Karpas-422 (cell line): Measurements from ENCODE around the gene CD27. TPM values are rescaled to one million over a fixed set of nuclear protein-coding genes. Genes with fewer than 3 reads are reported as not detected.
A peak's percentile ranks its signal among the peaks of the same experiment; 100 is the strongest.

Experiments used
- DNase-seq: peaks from one replicate; pipeline ENCODE4 v3.0.0-alpha.2; 2015
- H2AFZ ChIP-seq: fragments of 200-600 bp; sonication (generic); 2 replicates; pipeline ENCODE4 v1.6.1; 2014; ENCODE audit warnings: antibody characterized with exemption, low read length, mixed read lengths
- H3K27ac ChIP-seq: fragments of 200-600 bp; sonication (generic); 2 replicates; pipeline ENCODE4 v1.5.1; 2014; ENCODE audit warnings: mild to moderate bottlenecking, low read length, moderate library complexity
- H3K27me3 ChIP-seq: fragments of 200-600 bp; sonication (generic); 2 replicates; pipeline ENCODE4 v1.6.1; 2014; ENCODE audit warnings: low read length, mixed read lengths
- H3K36me3 ChIP-seq: fragments of 200-600 bp; sonication (generic); 2 replicates; pipeline ENCODE4 v1.6.1; 2014; ENCODE audit warnings: low read length, mixed read lengths; ENCODE audit not compliant: insufficient read depth
- H3K4me1 ChIP-seq: fragments of 200-600 bp; sonication (generic); 2 replicates; pipeline ENCODE4 v1.6.1; 2014; ENCODE audit warnings: mild to moderate bottlenecking, low read length, mixed read lengths
- H3K4me2 ChIP-seq: fragments of 200-600 bp; sonication (generic); 2 replicates; pipeline ENCODE4 v1.6.1; 2014; ENCODE audit warnings: low read length, low read depth, mild to moderate bottlenecking; ENCODE audit not compliant: poor library complexity, severe bottlenecking
- H3K4me3 ChIP-seq: fragments of 200-600 bp; sonication (generic); 2 replicates; pipeline ENCODE4 v1.5.1; 2014; ENCODE audit warnings: mild to moderate bottlenecking, antibody characterized with exemption, low read length, mixed read lengths
- H3K79me2 ChIP-seq: fragments of 200-600 bp; sonication (generic); 2 replicates; pipeline ENCODE4 v1.6.1; 2014; ENCODE audit warnings: mild to moderate bottlenecking, low read length, mixed read lengths
- H3K9ac ChIP-seq: fragments of 200-600 bp; sonication (generic); 2 replicates; pipeline ENCODE4 v1.6.0; 2014; ENCODE audit warnings: low read length
- H3K9me2 ChIP-seq: fragments of 200-600 bp; sonication (generic), shearing (Covaris generic); replicated peaks from 2 replicates; pipeline ENCODE4 v1.6.0; 2014; ENCODE audit warnings: mild to moderate bottlenecking, low read length, moderate library complexity; ENCODE audit not compliant: insufficient read depth
- H3K9me3 ChIP-seq: fragments of 300-700, 200-600 bp; sonication (generic); 2 replicates; pipeline ENCODE4 v1.6.1; 2014; ENCODE audit warnings: low read length, mixed read lengths
- H4K20me1 ChIP-seq: fragments of 200-600 bp; sonication (generic); 2 replicates; pipeline ENCODE4 v1.6.1; 2014; ENCODE audit warnings: mild to moderate bottlenecking, antibody characterized with exemption, low read length, low read depth; ENCODE audit not compliant: insufficient read depth
- total RNA-seq: library from RNA; depleted of rRNA; stranded (reverse); fragments of >200 nt; shearing (Covaris generic); gene quantifications from 2 replicates; pipeline ENCODE4 v1.2.3, GENCODE V29; 2014; ENCODE audit warnings: low replicate concordance

Gene CD27
- total RNA-seq, 1 experiment from 2014 or later, result 155 TPM

- peak; percentile 93 for DNase-seq
- 0 out of 2 replicates have a peak, but pooled peaks cover 3% of the 10 kb centered on the region for H4K20me1 ChIP-seq
- H3K9ac ChIP-seq, result peak overlapping the region; percentile 63
- H3K27ac ChIP-seq, result peak overlapping the region; percentile 95
- peaks cover 15% of the 10 kb centered on the region for H3K79me2 ChIP-seq
- peaks cover 66% of the 10 kb centered on the region for H3K36me3 ChIP-seq
- H2AFZ ChIP-seq, result no peak overlapping the region
- peak overlapping the region; percentile 16; the same call in 1 of the 2 replicates for H3K4me3 ChIP-seq
- H3K4me1 ChIP-seq, result peaks cover 73% of the 10 kb centered on the region
- H3K9me2 ChIP-seq, result no peaks in the 10 kb centered on the region
- H3K9me3 ChIP-seq, result no peaks in the 10 kb centered on the region
- H3K4me2 ChIP-seq, result peak overlapping the region; percentile 37
- H3K27me3 ChIP-seq, result no peaks in the 10 kb centered on the region
These were observed 16.9 kb downstream of the CD27 start for GRCh38 chr12:6461401-6462233.

GRCh38 chr12:6462234-6462995 is 17.7 kb downstream of the CD27 start:
- peaks cover 70% of the 10 kb centered on the region for H3K36me3 ChIP-seq
- H3K9ac ChIP-seq, result peak overlapping the region; percentile 63
- H3K27ac ChIP-seq, result peak overlapping the region; percentile 95
- no peak for DNase-seq
- 0 out of 2 replicates have a peak, but pooled peaks cover 3% of the 10 kb centered on the region for H4K20me1 ChIP-seq
- H3K4me3 ChIP-seq, result peak overlapping the region; percentile 16; the same call in 1 of the 2 replicates
- peaks cover 19% of the 10 kb centered on the region for H3K79me2 ChIP-seq
- no peaks in the 10 kb centered on the region for H3K27me3 ChIP-seq
- no peak overlapping the region for H2AFZ ChIP-seq
- H3K4me2 ChIP-seq, result peak overlapping the region; percentile 37
- no peaks in the 10 kb centered on the region for H3K9me3 ChIP-seq
- H3K4me1 ChIP-seq, result peaks cover 81% of the 10 kb centered on the region
- H3K9me2 ChIP-seq, result no peaks in the 10 kb centered on the region

DNA sequence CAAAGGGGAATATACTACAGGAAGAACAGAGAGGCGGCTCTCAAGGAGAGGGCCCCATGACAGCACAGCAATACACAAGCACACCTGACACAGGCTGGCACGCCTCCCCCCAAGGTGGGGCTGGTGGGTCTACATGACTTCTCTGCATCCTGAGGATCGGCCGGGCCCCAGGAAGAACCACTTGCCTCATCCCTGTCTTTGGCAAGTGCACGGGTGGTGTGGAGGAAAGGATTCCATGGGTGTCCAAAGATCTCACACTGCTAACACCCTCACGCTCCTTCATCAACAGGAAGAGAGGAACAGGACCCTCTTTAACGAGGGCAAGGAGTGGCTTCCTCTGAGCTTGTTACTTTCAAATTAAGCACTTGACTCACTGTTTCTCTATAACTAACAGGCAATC is 18.5 kb downstream of the CD27 start:
- peaks cover 89% of the 10 kb centered on the region for H3K4me1 ChIP-seq
- peak overlapping the region; percentile 63 for H3K9ac ChIP-seq
- no peaks in the 10 kb centered on the region for H3K9me3 ChIP-seq
- H3K36me3 ChIP-seq, result peaks cover 75% of the 10 kb centered on the region
- H3K27me3 ChIP-seq, result no peaks in the 10 kb centered on the region
- H3K9me2 ChIP-seq, result no peaks in the 10 kb centered on the region
- peak; percentile 53 for DNase-seq
- no peak overlapping the region for H3K4me3 ChIP-seq
- no peak overlapping the region for H2AFZ ChIP-seq
- H3K4me2 ChIP-seq, result peak overlapping the region; percentile 37
- peak overlapping the region; percentile 95 for H3K27ac ChIP-seq
- peaks cover 27% of the 10 kb centered on the region for H3K79me2 ChIP-seq
- peaks cover 10% of the 10 kb centered on the region; the same call in 1 of the 2 replicates for H4K20me1 ChIP-seq

DNA sequence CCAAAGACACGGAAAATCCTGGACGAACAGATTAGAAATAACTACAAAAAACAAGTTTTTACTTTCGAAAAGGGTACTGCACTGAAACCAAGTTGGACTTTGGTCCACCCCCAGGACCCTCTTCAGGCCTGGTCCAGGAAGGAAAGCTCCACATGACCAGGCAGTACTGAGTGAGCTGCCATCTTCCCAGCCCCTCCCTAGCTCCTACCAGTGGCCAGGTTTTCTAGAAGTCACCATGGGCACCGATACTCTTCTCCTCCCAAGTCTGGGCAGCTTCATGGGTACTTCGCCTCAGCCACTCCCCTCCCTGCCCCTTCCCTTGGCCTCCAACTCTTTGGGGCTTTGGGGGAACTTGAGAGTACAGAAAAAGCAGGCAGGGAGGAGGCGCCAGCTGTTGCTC is 19.1 kb downstream of the CD27 start:
- Histone ChIP-seq H2AFZ (no peak overlapping the region), H3K4me1 (peaks cover 95% of the 10 kb centered on the region), H3K4me2 (peak overlapping the region; percentile 37), H3K9me2 (no peaks in the 10 kb centered on the region), H3K79me2 (peaks cover 33% of the 10 kb centered on the region), H3K4me3 (no peak overlapping the region), H4K20me1 (peaks cover 17% of the 10 kb centered on the region), H3K9ac (peak overlapping the region; percentile 63), H3K27ac (peak overlapping the region; percentile 95), H3K9me3 (no peaks in the 10 kb centered on the region), H3K36me3 (peaks cover 80% of the 10 kb centered on the region), H3K27me3 (no peaks in the 10 kb centered on the region)
- peak; percentile 45 for DNase-seq

DNA sequence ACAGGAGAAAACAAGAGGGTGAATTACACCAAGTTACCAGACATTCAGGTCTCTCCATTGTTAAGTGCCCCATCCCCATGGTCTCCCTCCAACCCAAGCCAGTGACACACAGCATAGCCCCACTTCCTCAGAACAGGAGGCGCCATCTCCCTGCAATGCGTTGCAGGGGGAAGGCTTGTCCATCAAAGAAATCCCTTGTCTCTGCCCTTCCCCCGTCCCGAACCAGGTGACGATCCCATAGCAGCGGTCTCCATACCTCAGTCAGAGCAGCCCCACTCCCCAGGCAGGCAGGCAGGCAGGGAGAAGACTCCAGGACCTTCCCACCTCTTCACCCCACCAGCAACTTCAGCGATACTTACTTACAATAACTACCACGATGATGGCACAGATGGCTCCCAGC is 19.8 kb downstream of the CD27 start:
- Histone ChIP-seq H3K27me3 (no peaks in the 10 kb centered on the region), H3K79me2 (peaks cover 40% of the 10 kb centered on the region), H3K9me2 (no peaks in the 10 kb centered on the region), H3K36me3 (peaks cover 81% of the 10 kb centered on the region), H2AFZ (no peak overlapping the region), H4K20me1 (peaks cover 23% of the 10 kb centered on the region), H3K4me3 (no peak overlapping the region), H3K9ac (peak overlapping the region; percentile 63), H3K4me2 (peak overlapping the region; percentile 37), H3K9me3 (no peaks in the 10 kb centered on the region), H3K27ac (peak overlapping the region; percentile 95), H3K4me1 (peaks cover 96% of the 10 kb centered on the region)
- DNase-seq, result peak; percentile 43

GRCh38 chr12:6465467-6466183 is 20.9 kb downstream of the CD27 start:
- Histone ChIP-seq H3K9me2 (no peaks in the 10 kb centered on the region), H3K79me2 (peaks cover 49% of the 10 kb centered on the region), H3K9ac (peak overlapping the region; percentile 40), H3K9me3 (no peaks in the 10 kb centered on the region), H3K4me3 (no peak overlapping the region), H3K36me3 (peaks cover 82% of the 10 kb centered on the region), H3K27ac (peak overlapping the region; percentile 95), H4K20me1 (peaks cover 32% of the 10 kb centered on the region), H2AFZ (no peak overlapping the region), H3K27me3 (no peaks in the 10 kb centered on the region), H3K4me1 (peaks cover 89% of the 10 kb centered on the region), H3K4me2 (peak overlapping the region; percentile 77)
- peak; percentile 71 for DNase-seq

GRCh38 chr12:6466184-6466573 is 21.4 kb downstream of the CD27 start:
- Histone ChIP-seq H3K9me3 (no peaks in the 10 kb centered on the region), H3K4me3 (no peak overlapping the region; the same call in 1 of the 2 replicates), H3K27me3 (no peaks in the 10 kb centered on the region), H3K9me2 (no peaks in the 10 kb centered on the region), H3K4me2 (peak overlapping the region; percentile 77), H3K79me2 (peaks cover 49% of the 10 kb centered on the region), H4K20me1 (peaks cover 32% of the 10 kb centered on the region), H3K27ac (peak overlapping the region; percentile 95), H3K9ac (peak overlapping the region; percentile 40), H3K4me1 (peaks cover 87% of the 10 kb centered on the region), H2AFZ (no peak overlapping the region), H3K36me3 (peaks cover 76% of the 10 kb centered on the region)
- peak; percentile 42 for DNase-seq
